ENCODE data around the gene MEX3A. TPM values are rescaled to one million over a fixed set of nuclear protein-coding genes. Genes with fewer than 3 reads are reported as not detected.

The MEX3A gene
- total RNA-seq, 1 donor from 2014 or later: 37.6 TPM

GRCh38 chr1:156129687-156130577 lies 47.7 kb upstream of the MEX3A start:
- peak overlapping the region; percentile 60 for H3K4me3 Mint-ChIP-seq (ENCODE audit: unreplicated experiment)
- no peaks in the 10 kb centered on the region for H3K9me3 Mint-ChIP-seq (ENCODE audit: unreplicated experiment)
- peak overlapping the region; percentile 93 for H3K9ac ChIP-seq (ENCODE audit: low read length)
- no peaks in the 10 kb centered on the region for H3K27me3 ChIP-seq (ENCODE audit: insufficient read depth, low read length)
- H3K79me2 ChIP-seq (ENCODE audit: insufficient read depth, low read length): peaks cover 90% of the 10 kb centered on the region
- TF ChIP-seq EZH2 (IDR thresholded peaks at IDR 0.05; ENCODE audit: insufficient read depth, low read length): no peak
- peak; percentile 96 for TF ChIP-seq CTCF (IDR thresholded peaks at IDR 0.05; ENCODE audit: insufficient read depth, low read depth, low read length)
- FAIRE-seq: peak; percentile 58
- peaks cover 43% of the 10 kb centered on the region for H3K4me1 Mint-ChIP-seq (ENCODE audit: low read depth, unreplicated experiment)
- H3K4me2 ChIP-seq (ENCODE audit: low read length): peak overlapping the region; percentile 85
- H3K4me1 ChIP-seq (ENCODE audit: insufficient read depth, low read length): peaks cover 54% of the 10 kb centered on the region
- peak; percentile 94 for DNase-seq (ENCODE audit: low read depth)
- no peaks in the 10 kb centered on the region for H3K9me3 ChIP-seq (ENCODE audit: insufficient read depth, low read depth, low read length)
- peaks cover 2% of the 10 kb centered on the region for H3K36me3 Mint-ChIP-seq (ENCODE audit: low read depth, unreplicated experiment)
- no peaks in the 10 kb centered on the region for H3K27me3 Mint-ChIP-seq (ENCODE audit: low read depth, unreplicated experiment)
- peaks cover 53% of the 10 kb centered on the region for H4K20me1 ChIP-seq (ENCODE audit: insufficient read depth, low read length)
- H2AFZ ChIP-seq (ENCODE audit: low read depth, low read length): no peak overlapping the region
- peak overlapping the region; percentile 38 for H3K4me3 ChIP-seq (ENCODE audit: insufficient read depth, low read depth, low read length)
- H3K27ac Mint-ChIP-seq (ENCODE audit: unreplicated experiment): peak overlapping the region; percentile 97
- H3K27ac ChIP-seq (ENCODE audit: low read depth, low read length): peak overlapping the region; percentile 100
- peaks cover 31% of the 10 kb centered on the region for H3K36me3 ChIP-seq (ENCODE audit: insufficient read depth, low read length)

GRCh38 chr1:156128654-156129597 lies 46.7 kb upstream of the MEX3A start:
- Histone ChIP-seq H3K4me3 (ENCODE audit: insufficient read depth, low read depth, low read length) (peak overlapping the region; percentile 38), H3K4me1 (ENCODE audit: insufficient read depth, low read length) (peaks cover 63% of the 10 kb centered on the region), H2AFZ (ENCODE audit: low read depth, low read length) (no peak overlapping the region), H3K36me3 (ENCODE audit: insufficient read depth, low read length) (peaks cover 22% of the 10 kb centered on the region), H3K27me3 (ENCODE audit: insufficient read depth, low read length) (no peaks in the 10 kb centered on the region), H4K20me1 (ENCODE audit: insufficient read depth, low read length) (peaks cover 45% of the 10 kb centered on the region), H3K9me3 (ENCODE audit: insufficient read depth, low read depth, low read length) (no peaks in the 10 kb centered on the region), H3K79me2 (ENCODE audit: insufficient read depth, low read length) (peaks cover 89% of the 10 kb centered on the region), H3K27ac (ENCODE audit: low read depth, low read length) (peak overlapping the region; percentile 100), H3K9ac (ENCODE audit: low read length) (peak overlapping the region; percentile 93), H3K4me2 (ENCODE audit: low read length) (peak overlapping the region; percentile 85)
- Mint-ChIP-seq H3K36me3 (ENCODE audit: low read depth, unreplicated experiment) (peaks cover 2% of the 10 kb centered on the region), H3K27ac (ENCODE audit: unreplicated experiment) (peak overlapping the region; percentile 97), H3K9me3 (ENCODE audit: unreplicated experiment) (no peaks in the 10 kb centered on the region), H3K4me1 (ENCODE audit: low read depth, unreplicated experiment) (peaks cover 52% of the 10 kb centered on the region), H3K27me3 (ENCODE audit: low read depth, unreplicated experiment) (no peaks in the 10 kb centered on the region), H3K4me3 (ENCODE audit: unreplicated experiment) (peak overlapping the region; percentile 67)
- FAIRE-seq (no peak), DNase-seq (ENCODE audit: low read depth) (peak; percentile 92)
- TF ChIP-seq EZH2 (IDR thresholded peaks at IDR 0.05; ENCODE audit: insufficient read depth, low read length) (no peak), CTCF (IDR thresholded peaks at IDR 0.05; ENCODE audit: insufficient read depth, low read depth, low read length) (no peak)

Data from astrocyte (in vitro differentiated cells and primary cell).